Activated T-cell treated with anti-CD3 and anti-CD28 coated beads, Interleukin-2, amount 50 U/mL, for 48 hours (primary cell): ENCODE results near the gene FAR1.

Source experiments
- DNase-seq, 2 experiments: peaks; one replicate each; pipeline ENCODE4 v3.0.0-alpha.2; 2020

The FAR1 gene

DNA sequence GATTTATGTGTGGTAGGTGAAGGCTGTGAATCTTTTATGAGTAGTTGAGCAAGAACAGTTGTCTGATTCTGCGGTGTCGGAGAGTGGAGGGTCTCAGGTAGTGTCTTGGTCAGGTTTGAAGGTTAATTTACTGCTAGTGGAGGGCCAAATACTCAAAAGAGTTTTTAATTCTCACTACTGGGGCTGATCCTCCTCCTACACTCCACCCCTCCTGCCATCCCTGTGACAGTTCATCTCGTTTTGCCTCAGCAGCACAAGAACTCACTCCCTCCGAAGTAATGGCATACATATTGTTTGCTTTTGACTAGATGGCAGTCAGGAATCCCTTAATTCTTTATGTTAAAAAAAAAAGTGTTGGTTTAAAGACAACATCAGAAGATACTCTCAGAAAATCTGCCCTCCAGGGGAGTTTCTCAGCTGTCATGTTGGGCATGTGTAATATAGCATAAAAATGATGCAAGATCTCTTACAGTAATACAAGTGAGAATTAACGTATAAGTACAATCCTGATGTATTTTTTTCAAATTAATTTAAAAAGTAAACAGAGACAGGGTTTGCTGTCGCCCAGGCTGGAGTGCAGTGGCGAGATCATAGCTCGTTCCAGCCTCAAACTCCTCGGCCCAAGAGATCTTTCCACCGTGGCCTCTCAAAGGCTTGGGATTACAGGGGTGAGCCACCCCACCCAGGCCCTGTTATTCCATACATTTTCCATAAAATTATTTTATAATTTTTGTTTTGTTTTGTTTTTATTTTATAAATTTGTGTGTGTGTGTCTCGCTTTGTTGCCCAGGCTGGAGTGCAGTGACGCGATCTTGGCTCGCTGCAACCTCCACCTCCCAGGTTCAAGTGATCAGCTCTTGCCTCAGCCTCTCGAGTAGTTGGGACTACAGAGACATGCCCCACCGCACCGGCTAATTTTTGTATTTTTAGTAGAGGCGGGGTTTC lies 1.3 kb downstream of the FAR1 start:
- no peak for DNase-seq

DNA sequence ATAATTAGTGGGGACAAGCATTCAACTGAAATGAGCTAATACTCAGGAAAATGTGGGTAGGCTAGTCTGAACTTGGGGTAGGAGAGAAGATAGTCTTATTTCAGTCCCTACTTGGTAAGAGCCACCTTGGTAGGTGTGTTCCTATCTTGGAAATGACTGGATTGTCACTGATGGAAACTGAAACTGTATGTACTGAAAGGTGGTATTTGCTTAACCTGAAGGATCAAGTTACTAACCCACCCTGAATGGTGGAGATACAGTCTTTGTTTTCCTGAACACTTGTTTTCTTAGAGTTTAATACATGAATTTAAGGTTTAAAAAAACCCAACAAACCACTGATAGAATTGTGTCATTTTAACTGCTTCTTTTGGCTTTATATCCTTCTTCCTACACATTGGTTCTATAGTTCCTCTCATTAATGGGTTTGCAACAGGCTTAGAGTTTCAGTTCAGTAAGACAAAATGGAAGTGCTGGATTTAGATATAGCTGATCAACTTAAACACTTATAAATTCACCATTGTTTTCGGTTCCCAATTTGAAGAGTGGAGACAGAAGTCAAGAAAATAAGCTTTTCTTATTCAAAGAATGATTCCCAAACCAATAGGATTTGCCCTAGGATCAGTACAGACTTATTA lies 4.2 kb downstream of the FAR1 start:
- DNase-seq, result no peak

DNA sequence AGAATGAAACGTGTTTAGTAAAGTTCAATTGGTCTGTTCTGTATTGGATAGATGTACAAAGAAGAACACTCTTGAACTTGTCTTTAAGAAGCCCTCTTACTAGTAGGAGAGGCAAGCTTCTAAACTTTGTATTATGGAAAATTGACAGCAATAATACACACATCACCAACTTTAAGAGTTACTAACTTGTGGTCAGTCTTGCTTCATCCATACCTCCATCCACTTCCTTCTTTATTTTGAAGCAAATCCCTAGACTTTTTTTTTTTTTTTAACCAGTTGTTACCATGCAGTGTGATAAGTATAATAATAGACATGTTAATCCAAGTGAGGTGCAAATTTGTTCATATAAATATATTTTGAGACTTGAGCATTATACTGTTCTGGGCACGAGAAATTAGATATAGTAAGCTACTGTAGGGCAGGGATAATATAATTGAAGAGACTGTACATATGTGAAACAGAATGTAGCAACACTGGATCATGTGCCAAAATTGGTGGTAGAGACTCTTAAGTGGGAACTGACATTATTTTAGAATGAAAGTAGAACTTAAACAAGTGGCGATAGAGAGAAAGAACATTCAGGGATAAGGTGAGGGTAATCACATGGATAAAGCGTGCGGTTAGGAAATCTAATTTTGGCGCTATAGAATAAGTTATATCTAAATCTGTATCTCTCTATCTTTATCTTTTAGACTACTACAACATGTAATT lies 6.5 kb downstream of the FAR1 start:
- no peak for DNase-seq

DNA sequence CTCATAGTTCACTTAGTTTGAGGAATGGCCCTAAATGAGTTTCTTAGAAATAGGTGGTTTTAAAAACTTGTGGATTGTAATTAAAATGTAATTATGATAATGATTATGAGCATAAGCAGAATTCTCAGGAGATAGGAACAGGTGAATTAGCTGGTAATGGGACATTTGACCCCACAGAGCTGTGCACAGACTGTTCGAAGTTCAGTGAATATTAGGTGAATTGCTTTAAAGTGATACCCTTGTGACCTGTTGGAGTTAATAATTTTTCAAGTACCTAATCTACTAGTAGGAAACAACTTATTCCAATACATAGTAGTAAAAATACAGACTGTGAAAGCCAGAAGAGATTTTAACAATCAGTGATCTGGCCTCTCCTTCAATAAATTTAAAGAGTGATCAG lies 8.1 kb downstream of the FAR1 start:
- DNase-seq, result no peak

DNA sequence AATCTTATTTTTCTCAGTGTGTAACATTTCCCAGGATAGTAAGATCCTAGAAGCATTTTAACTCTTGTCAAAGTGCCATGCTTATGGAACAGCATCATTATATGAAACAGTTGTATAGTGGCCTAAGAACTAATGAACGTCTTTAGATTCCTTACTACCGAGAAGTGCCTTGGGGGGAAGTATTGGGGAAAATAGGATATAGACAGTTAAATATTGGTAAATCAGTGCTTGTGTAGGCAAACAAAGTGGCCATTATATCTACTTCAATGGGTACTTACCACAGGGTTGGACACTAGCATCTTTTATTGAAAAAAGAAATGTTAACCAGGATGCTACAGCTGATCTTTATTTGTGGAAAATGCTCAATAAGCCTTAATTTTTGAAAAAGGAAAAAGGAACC lies 11.3 kb downstream of the FAR1 start:
- DNase-seq, result no peak

DNA sequence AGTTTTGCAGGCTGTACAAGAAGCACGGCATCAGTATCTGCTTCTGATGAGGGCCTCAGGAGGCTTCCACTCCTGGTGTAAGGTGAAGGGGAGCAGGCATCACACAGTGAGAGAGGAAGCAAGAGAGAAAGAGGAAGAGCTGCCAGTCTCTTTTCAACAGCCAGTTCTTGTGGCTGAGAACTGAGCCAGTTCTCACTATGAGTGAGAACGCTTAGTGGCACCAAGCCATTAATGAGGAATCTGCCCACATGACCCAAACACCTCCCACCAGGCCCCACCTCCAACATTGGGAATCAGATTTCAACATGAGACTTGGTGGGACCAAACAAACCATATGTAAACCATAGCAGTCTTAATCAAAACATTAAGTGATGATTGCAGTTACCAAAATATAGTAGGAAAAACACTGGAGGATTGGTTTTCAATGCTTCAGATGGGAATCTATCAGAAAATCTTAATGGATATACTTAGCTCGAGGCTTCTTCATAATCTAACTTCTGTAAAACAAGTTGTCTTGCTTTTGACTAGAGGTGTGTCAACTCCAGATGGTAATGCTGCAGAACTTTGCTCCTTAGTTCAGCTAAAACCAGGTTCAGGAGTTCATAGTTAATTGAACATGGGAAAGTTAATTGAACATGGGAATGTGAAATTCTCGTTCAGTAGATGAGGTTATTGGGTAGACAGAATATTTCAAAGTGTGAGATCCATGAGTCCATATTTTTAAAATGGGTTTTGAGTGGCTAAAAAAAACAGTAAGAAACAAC lies 12.2 kb downstream of the FAR1 start:
- no peak for DNase-seq

DNA sequence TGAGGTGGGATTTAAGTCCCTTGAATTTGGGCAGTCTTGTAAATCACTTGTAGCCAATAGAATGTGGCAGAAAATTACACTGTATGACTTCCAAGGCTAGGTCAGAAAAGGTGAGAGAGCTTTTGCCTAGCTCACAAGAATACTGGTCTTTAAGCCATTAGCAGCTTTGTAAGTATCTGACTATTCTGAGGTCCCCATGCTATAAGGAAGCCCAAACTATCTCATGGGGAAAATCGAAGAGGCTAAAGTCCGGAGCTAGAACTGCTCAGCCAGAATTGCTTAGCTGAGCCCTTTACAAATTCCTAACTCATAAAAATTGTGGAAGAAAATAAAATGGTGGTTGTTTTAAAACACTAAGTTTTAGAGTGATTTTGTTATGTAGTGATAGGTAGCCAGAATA lies 13.0 kb downstream of the FAR1 start:
- DNase-seq, result no peak

DNA sequence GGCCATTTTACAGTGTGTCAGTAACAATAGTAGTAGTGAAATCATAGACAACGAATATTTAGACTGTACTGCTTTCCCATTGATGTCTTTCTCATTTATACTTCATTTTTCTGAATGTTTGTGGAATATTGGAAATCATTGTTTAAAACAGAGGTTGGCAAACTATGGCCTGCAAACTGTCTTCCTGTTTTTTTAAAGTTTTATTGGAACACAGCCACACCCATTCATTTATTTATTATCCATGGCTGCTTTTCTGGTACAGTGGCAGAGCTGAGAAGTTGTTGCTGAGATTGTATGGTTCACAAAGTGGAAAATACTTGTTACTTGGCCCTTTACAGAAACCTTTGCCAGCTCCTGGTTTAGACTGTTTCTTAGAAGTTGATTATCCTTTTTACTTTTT lies 13.7 kb downstream of the FAR1 start:
- DNase-seq, result no peak

DNA sequence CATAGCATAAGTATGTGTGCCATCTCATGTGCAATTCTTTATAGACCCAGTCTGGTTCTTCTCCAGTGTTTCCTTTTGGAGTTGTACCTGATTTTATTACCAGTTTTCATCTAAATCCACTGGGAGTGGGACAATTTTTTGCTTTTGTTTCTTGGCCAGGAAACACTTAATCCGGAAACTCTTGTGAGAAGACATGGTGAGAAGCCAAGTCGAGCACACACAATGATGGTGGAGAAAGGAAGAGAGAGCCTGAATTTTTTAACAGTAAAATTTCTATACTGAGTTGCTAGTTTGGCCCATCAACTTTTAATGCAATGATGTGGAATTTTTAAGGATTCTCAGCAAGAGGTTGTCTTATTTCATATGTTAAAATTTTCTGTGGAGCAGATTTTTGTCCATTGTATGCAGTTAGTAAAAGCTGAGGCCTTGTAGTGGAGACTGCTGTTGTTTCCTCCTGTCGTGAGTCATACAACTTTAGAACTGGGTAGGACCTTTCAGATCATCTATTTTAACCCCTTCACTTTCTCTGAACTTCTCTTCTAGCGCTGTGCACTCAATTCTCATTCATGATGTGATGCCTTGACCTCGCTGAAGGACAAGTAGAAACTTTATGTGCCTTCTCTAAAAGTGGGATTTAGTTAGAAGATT lies 17.1 kb downstream of the FAR1 start:
- DNase-seq, result no peak

DNA sequence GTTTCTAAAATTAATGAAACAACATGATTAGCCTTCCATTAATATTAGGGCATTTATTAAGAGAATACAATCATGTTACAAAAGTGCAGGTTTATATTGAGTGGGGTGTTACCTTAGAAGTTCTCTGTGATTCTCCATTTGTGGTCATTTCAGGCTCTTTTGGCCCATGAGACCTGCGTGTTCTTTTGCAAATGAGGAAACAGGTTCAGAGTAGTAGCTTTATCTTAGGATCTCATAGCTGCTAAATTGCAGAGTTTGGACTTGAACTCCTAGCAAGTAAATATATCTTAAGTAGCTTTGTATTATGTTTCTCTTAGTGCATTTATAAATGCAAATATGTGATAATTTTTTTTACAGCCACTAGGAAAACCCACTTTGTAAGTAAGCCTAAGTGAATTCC lies 18.3 kb downstream of the FAR1 start:
- no peak for DNase-seq

DNA sequence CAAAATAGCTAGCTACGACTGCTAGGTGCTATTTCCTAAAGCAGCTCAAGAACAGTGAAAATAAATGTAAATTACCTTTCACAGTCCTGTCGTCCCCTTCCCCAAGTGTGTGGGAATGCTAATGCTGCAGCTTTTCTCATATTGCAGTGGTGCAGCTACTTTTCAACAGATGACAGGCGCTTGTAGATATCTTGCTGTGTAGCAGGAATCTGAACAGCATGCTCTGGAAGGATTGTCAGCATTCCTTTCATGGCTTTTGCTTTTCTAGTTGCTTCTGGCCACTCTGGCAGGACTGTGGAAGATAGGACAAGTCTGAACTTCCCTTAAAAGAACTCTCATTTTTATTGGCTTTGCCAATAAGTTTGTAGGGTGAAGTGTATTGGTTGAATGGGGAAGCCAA lies 18.8 kb downstream of the FAR1 start:
- DNase-seq, result no peak

DNA sequence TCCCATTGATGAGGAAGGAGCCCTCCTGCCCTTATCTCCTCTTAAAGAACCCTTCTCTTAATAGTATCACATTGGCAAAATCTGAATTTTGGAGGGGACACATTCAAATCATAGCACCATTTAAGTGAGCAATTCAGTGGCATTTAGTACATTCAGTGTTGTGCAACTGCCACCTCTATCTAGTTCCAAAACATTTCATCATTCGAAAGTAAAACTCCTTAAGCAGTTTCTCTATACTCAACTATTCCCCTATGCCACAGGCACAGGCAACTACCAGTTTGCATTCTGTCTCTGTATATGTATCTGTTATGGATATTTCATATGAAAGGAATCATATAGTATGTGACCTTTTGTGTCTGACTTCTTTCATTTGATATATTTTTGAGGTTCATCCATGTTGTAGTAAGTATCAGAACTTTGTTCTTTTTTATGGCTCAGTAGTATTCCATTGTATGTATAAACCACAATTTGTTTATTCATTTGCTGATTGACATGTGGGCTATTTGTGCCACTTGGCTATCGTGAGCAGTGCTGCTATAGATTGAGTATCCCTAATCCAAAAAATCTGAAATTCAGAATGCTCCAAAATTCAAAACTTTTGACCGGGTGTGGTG lies 22.9 kb downstream of the FAR1 start:
- DNase-seq, result no peak

DNA sequence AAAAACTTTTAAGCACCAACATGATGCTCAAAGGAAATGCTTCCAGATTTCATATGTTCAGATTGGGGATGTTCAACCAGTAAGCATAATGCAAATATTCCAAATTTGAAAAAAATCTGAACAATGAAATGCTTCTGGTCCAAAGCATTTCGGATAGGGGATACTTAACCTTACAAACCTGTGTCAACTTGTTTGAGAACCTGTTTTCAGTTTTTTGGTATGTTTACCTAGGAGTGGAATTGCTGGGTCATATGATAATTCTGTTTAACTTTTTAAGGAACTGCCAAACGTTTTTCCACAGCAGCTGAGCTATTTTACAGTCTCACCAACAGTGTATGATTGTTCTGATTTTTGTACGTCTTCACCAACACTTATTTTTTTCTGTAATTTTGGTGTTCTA lies 23.7 kb downstream of the FAR1 start:
- DNase-seq, result no peak

DNA sequence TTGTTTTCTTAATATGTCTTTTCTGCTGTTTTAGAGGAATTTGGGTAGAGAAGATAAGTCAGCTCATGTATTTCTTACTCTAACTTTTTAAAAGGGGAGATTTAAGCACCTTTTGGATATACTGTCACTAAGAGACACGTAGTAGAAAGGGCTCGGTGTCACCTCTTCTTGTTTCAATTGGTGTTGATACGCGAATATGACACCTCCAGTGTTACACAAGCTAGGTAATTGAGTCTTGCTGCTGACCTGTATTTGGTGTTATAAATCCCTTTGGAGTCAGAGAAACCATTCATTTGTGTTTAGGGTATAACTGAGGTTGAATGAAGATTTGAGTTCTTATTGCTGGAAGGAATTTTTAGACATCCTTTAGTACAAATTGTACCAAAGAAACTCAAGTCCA lies 25.6 kb downstream of the FAR1 start:
- DNase-seq, result no peak

DNA sequence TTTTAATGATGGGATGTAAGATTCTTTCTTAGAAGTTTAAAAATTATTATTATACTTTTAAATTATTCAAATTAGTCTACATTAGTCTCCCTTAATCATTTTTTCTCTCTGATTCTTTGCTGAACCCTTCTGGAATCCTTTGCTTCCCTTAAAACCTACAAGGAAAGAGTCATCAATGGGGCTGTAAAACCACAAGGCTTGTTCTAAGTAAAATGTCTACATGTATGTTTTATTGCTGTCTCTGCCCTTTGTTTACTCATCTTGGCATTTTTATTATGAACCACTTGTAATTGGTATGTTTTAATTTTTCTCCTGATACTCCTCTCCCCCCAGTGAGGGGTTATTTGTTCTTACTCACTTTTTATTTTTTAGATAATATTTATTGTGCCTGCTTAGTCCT lies 27.4 kb downstream of the FAR1 start:
- DNase-seq, result no peak

DNA sequence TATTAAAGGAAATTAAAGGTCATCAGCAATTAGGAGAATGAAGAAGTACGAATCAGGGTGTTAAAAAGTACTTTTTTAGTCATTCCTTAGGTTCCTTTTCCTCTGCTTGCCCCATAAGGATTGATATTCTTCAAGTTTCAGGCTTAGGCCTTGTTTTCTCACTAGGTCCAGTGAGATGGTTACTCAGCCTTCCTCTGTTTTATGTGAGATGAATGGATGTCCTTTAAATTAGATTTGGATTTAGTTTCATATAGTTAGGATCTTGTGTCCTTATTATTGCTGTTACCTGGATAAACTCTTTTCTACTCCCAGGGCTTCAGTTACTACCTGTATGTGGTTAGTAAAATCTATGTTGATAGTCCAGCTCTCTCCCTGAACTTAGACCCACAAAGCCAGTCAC lies 29.2 kb downstream of the FAR1 start:
- no peak for DNase-seq

DNA sequence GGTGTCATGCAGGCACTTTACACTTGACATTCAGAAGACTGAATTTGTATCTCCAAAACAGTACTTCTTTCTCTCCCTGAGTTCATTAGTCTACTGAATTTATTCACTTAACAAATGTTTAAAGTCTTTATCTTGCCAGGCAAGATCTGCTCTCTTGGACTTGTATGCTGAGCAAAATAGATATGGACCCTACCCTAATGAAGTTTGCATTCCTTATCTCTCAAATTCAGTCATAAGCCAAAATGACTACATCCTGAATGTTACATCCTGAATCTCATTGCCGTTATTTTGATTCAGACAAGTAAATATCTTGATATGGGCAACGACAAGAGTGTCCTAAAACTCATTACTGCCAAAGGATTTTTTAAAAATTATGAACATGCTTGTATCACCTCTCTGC lies 29.7 kb downstream of the FAR1 start:
- no peak for DNase-seq

DNA sequence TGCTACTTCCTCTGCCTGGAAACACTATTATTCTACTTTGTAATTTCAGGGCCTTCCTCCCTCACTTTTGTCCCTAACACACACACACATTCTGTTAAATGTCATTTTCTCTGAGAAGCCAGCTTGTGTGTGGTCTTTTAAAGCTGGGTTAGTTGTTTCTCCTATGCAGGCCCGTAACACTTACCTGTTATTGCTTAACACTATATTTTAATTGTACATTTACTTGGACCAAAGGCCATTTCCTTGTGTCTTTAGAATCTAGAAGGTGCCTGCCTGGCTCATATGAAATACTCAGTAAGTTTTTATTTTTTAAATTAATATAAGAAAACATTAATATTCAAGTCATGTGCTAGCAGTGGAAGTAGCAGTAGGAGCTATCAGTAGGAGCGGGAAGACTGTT lies 30.6 kb downstream of the FAR1 start:
- no peak for DNase-seq

DNA sequence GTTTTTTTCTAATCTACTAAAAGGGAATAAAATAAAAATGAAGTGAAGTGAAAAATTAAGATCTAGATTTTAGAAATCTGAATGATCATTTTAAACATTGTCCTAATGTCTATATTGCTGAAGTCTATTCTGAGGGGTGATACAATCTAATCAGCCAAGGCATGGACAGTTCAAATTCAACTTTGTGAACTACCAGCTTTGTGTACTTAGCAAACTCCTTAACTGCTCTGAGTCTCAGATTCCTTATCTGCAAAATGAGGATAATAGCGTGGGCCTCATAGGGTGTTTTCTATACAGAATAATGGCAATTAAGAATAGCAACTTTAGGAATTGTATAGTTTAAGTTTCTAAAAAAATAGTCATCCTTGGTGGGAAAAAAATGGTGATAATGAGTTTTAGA lies 31.4 kb downstream of the FAR1 start:
- DNase-seq, result no peak

DNA sequence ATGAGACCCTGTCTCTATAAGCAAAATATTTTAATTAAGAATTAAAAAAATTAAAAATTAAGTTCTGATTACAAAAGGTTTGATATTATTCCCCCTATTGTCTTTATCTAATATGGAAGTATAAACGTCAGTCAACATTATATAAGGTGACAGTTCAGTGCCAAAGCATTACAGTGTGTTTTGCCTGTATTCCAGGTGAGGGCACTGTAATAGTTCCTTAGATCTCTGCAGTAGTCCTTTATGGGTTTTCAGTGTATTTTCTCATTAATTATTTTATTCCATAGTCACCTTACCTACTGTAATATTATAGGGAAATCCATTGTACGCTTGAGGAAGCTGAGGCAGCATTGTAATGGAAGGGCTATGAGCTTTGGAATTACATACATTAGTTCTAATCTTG lies 33.0 kb downstream of the FAR1 start:
- DNase-seq, result no peak

DNA sequence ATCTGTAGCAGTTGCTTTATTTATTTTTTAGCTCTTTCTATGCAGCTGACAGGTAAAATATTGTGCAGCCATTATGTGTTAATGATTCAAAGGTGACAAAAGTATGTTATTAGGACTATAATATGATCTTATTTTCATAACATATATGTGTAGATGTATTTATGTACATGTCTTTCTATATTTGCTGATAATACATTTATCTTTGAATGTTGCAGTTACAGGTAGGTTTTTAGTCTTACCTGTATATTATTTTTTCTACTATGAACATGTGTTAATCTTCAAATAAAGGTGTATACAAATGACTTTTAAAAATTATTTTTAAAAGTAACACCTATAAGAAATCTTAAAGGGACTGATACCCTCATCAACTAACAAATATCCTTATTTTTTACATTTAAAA lies 33.6 kb downstream of the FAR1 start:
- DNase-seq, result no peak

DNA sequence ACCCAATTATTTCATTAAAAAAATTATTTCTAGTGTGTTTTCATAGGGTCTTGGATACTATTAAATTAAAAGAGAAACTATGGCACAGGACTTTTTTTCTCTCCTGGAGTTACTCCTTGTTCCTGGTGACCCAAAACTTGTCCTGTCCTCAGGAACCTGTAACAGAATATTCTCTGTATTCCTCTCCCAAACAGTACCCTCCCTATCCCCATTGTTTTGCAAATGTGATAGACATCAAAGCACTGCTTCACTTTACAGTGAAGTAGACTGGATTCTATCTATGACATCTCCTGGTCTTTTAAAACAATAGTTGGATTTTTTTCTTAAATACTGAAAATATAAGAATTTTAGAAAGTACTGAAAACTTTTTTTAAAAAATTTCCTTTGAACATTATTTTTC lies 37.2 kb downstream of the FAR1 start:
- DNase-seq, result no peak
